Tibial nerve (tissue), 4 donors: ENCODE data around the gene CREB3L1.

Experiments used
- EP300 ChIP-seq, 2 donors: sonication (generic); formaldehyde crosslinking; IDR thresholded peaks; one replicate each; pipeline ENCODE4 v1.6.1; 2017; ENCODE audit warnings: antibody characterized with exemption in 2 of 2, mild to moderate bottlenecking in 1 of 2
- POLR2A ChIP-seq, 2 donors: fragments of 450-650 bp; IDR thresholded peaks; one replicate each; pipeline ENCODE4 v1.6.1; 2017; ENCODE audit warnings: antibody characterized with exemption in 2 of 2, mild to moderate bottlenecking in 2 of 2, moderate library complexity in 2 of 2
- TF ChIP-seq, protein P1 (sequence below), 5 experiments: fragments of 200-600 bp in 3 of 5; fragments of 450-650 bp in 2 of 5; sonication (generic) in 3 of 5; IDR thresholded peaks; one replicate each; pipeline ENCODE4 v1.5.1; 2016 to 2019; ENCODE audit warnings: antibody characterized with exemption in 5 of 5, mild to moderate bottlenecking in 3 of 5, moderate library complexity in 2 of 5

DNA sequence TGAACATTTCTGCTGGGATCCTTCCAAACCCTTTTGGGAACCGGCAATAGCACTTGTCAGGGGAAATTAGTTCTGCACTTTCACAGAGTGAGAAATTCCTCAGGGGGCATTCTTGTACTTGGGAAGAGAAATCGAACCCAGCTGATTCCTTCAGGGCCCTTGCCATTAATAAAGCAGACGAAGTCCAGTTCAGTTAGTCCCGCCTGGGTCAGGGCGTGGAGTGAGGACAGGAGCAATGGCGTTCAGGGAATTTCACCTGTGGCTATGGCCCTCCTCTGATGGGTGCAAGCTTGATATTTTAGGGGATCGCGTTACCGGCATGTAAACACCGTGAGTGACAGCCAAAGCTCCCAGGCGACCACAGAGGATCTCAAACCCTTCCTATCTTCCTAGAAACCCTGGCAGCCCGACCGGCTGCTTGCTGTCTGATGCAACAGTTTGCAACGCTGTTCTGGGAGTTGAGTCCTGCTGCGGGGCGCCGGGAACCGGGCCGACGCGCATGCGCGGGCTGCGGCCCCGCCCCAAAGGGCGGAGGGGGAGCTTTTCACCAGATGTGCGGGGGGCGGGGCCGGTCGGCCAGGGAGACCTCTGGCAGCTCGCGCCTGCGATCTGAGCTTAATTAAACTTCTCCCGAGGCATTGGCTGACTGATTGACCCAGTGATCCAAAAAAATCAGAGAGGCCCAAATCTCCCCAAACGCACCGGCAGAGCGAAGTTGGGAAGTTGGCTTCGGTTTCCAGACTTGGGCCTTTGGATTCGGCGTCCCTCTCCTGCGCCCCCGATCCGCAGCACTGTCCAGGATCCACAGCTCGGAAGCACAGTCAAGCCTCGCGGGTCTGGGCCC, 34.3 kb upstream of the CREB3L1 start:
- TF ChIP-seq EP300 (IDR thresholded peaks at IDR 0.05) (peak; percentile 73 to 77), POLR2A (IDR thresholded peaks at IDR 0.05) (peak; percentile 53 to 70)
- TF ChIP-seq, protein P1, sequence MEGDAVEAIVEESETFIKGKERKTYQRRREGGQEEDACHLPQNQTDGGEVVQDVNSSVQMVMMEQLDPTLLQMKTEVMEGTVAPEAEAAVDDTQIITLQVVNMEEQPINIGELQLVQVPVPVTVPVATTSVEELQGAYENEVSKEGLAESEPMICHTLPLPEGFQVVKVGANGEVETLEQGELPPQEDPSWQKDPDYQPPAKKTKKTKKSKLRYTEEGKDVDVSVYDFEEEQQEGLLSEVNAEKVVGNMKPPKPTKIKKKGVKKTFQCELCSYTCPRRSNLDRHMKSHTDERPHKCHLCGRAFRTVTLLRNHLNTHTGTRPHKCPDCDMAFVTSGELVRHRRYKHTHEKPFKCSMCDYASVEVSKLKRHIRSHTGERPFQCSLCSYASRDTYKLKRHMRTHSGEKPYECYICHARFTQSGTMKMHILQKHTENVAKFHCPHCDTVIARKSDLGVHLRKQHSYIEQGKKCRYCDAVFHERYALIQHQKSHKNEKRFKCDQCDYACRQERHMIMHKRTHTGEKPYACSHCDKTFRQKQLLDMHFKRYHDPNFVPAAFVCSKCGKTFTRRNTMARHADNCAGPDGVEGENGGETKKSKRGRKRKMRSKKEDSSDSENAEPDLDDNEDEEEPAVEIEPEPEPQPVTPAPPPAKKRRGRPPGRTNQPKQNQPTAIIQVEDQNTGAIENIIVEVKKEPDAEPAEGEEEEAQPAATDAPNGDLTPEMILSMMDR (IDR thresholded peaks at IDR 0.05), result peak in 1 of 5 experiments; percentile 35
